ENCODE results near the gene SGTB. TPM values are rescaled to one million over a fixed set of nuclear protein-coding genes. Genes with fewer than 3 reads are reported as not detected.

SGTB gene
- total and polyA plus RNA-seq, 3 experiments from 2014 or later = 12.2 to 16.3 (median 14.9) TPM

- H3K4me1 ChIP-seq (ENCODE audit: insufficient read depth, low read length) = peaks cover 4% of the 10 kb centered on the region
- Mint-ChIP-seq H3K36me3 (peaks cover 0 to 12% (median 0%) of the 10 kb centered on the region in 3 donors), H3K27me3 (no peaks in the 10 kb centered on the region), H3K27ac (no peak overlapping the region), H3K4me3 (no peak overlapping the region), H3K4me1 (peaks cover 5 to 16% (median 6%) of the 10 kb centered on the region in 3 donors), H3K9me3 (no peaks in the 10 kb centered on the region)
- ChIA-PET POLR2A (no interaction called here), CTCF (interaction anchor here (1.6 to 1.8 kb wide), 3 partner anchors 17 to 162 kb away, joined by 4 to 6 read pairs (median 5); no protein-coding TSS in a partner anchor)
- no peaks in the 10 kb centered on the region for H3K27me3 ChIP-seq (ENCODE audit: insufficient read depth, low read length, poor library complexity, severe bottlenecking)
- no peak overlapping the region for H3K4me3 ChIP-seq (ENCODE audit: low read length)
- no peaks in the 10 kb centered on the region for H3K36me3 ChIP-seq (ENCODE audit: insufficient read depth, low read length)
- H3K9me3 ChIP-seq (ENCODE audit: low read length) = no peaks in the 10 kb centered on the region
- no peak for DNase-seq
- H3K27ac ChIP-seq (ENCODE audit: low read depth, low read length) = no peak overlapping the region
Measured at GRCh38 chr5:65762234-65762633, 40.3 kb upstream of the SGTB start.

GRCh38 chr5:65760504-65761275 lies 38.8 kb upstream of the SGTB start:
- H3K36me3 Mint-ChIP-seq = no peaks in the 10 kb centered on the region
- Histone ChIP-seq H3K4me1 (ENCODE audit: insufficient read depth, low read length) (peaks cover 4% of the 10 kb centered on the region), H3K27me3 (ENCODE audit: insufficient read depth, low read length, poor library complexity, severe bottlenecking) (no peaks in the 10 kb centered on the region), H3K36me3 (ENCODE audit: insufficient read depth, low read length) (no peaks in the 10 kb centered on the region), H3K4me3 (ENCODE audit: low read length) (no peak overlapping the region), H3K9me3 (ENCODE audit: low read length) (no peaks in the 10 kb centered on the region), H3K27ac (ENCODE audit: low read depth, low read length) (no peak overlapping the region)
- H3K27ac Mint-ChIP-seq = no peak overlapping the region
- no peaks in the 10 kb centered on the region for H3K9me3 Mint-ChIP-seq
- peaks cover 5 to 16% (median 6%) of the 10 kb centered on the region in 3 donors for H3K4me1 Mint-ChIP-seq
- H3K27me3 Mint-ChIP-seq = no peaks in the 10 kb centered on the region
- peak; percentile 13 to 74 (median 56) for DNase-seq
- H3K4me3 Mint-ChIP-seq = peak overlapping the region in 1 of 7 donors; percentile 0
- POLR2A ChIA-PET = no interaction called here
- CTCF ChIA-PET = interaction anchor here (1.2 to 1.8 kb wide), 8 partner anchors 16 to 411 kb away, joined by 3 to 6 read pairs (median 4); partner anchors contain the start of gene SREK1

- CTCF ChIA-PET = no interaction called here
- H3K4me1 Mint-ChIP-seq = peaks cover 5 to 16% (median 6%) of the 10 kb centered on the region in 3 donors
- H3K36me3 Mint-ChIP-seq = no peaks in the 10 kb centered on the region
- POLR2A ChIA-PET = no interaction called here
- DNase-seq = no peak
- H3K27me3 Mint-ChIP-seq = no peaks in the 10 kb centered on the region
- Histone ChIP-seq H3K27ac (ENCODE audit: low read depth, low read length) (no peak overlapping the region), H3K27me3 (ENCODE audit: insufficient read depth, low read length, poor library complexity, severe bottlenecking) (no peaks in the 10 kb centered on the region), H3K9me3 (ENCODE audit: low read length) (no peaks in the 10 kb centered on the region), H3K36me3 (ENCODE audit: insufficient read depth, low read length) (no peaks in the 10 kb centered on the region), H3K4me3 (ENCODE audit: low read length) (no peak overlapping the region), H3K4me1 (ENCODE audit: insufficient read depth, low read length) (peaks cover 4% of the 10 kb centered on the region)
- no peak overlapping the region for H3K27ac Mint-ChIP-seq
- no peak overlapping the region for H3K4me3 Mint-ChIP-seq
- no peaks in the 10 kb centered on the region for H3K9me3 Mint-ChIP-seq
Measured at GRCh38 chr5:65758546-65759144, 36.7 kb upstream of the SGTB start.

GRCh38 chr5:65753189-65753588 lies 31.3 kb upstream of the SGTB start:
- ChIA-PET CTCF (interaction anchor here (1.7 kb wide), 1 partner anchor 10 kb away, joined by 7 read pairs; no protein-coding TSS in a partner anchor), POLR2A (no interaction called here)
- H3K9me3 ChIP-seq (ENCODE audit: low read length) = no peaks in the 10 kb centered on the region
- Mint-ChIP-seq H3K9me3 (no peaks in the 10 kb centered on the region), H3K27ac (no peak overlapping the region), H3K4me3 (no peak overlapping the region), H3K27me3 (peaks cover 0 to 1% of the 10 kb centered on the region in 2 donors), H3K36me3 (no peaks in the 10 kb centered on the region), H3K4me1 (no peaks in the 10 kb centered on the region)
- no peaks in the 10 kb centered on the region for H3K4me1 ChIP-seq (ENCODE audit: insufficient read depth, low read length)
- no peaks in the 10 kb centered on the region for H3K36me3 ChIP-seq (ENCODE audit: insufficient read depth, low read length)
- H3K4me3 ChIP-seq (ENCODE audit: low read length) = no peak overlapping the region
- H3K27ac ChIP-seq (ENCODE audit: low read depth, low read length) = no peak overlapping the region
- DNase-seq = no peak
- no peaks in the 10 kb centered on the region for H3K27me3 ChIP-seq (ENCODE audit: insufficient read depth, low read length, poor library complexity, severe bottlenecking)

GRCh38 chr5:65750938-65751337 lies 29.0 kb upstream of the SGTB start:
- H3K4me3 Mint-ChIP-seq = no peak overlapping the region
- Histone ChIP-seq H3K27ac (ENCODE audit: low read depth, low read length) (no peak overlapping the region), H3K4me3 (ENCODE audit: low read length) (no peak overlapping the region), H3K4me1 (ENCODE audit: insufficient read depth, low read length) (no peaks in the 10 kb centered on the region), H3K27me3 (ENCODE audit: insufficient read depth, low read length, poor library complexity, severe bottlenecking) (no peaks in the 10 kb centered on the region), H3K36me3 (ENCODE audit: insufficient read depth, low read length) (no peaks in the 10 kb centered on the region), H3K9me3 (ENCODE audit: low read length) (no peaks in the 10 kb centered on the region)
- no peaks in the 10 kb centered on the region for H3K4me1 Mint-ChIP-seq
- DNase-seq = no peak
- peaks cover 0 to 4% (median 2%) of the 10 kb centered on the region in 3 donors for H3K36me3 Mint-ChIP-seq
- no peak overlapping the region for H3K27ac Mint-ChIP-seq
- POLR2A ChIA-PET = no interaction called here
- no peaks in the 10 kb centered on the region for H3K9me3 Mint-ChIP-seq
- peaks cover 0 to 1% of the 10 kb centered on the region in 2 donors for H3K27me3 Mint-ChIP-seq
- CTCF ChIA-PET = no interaction called here

GRCh38 chr5:65749956-65750355 lies 28.0 kb upstream of the SGTB start:
- peaks cover 0 to 1% of the 10 kb centered on the region in 2 donors for H3K27me3 Mint-ChIP-seq
- no peak overlapping the region for H3K4me3 Mint-ChIP-seq
- Histone ChIP-seq H3K27me3 (ENCODE audit: insufficient read depth, low read length, poor library complexity, severe bottlenecking) (no peaks in the 10 kb centered on the region), H3K36me3 (ENCODE audit: insufficient read depth, low read length) (no peaks in the 10 kb centered on the region), H3K4me1 (ENCODE audit: insufficient read depth, low read length) (no peaks in the 10 kb centered on the region), H3K4me3 (ENCODE audit: low read length) (no peak overlapping the region), H3K27ac (ENCODE audit: low read depth, low read length) (no peak overlapping the region), H3K9me3 (ENCODE audit: low read length) (no peaks in the 10 kb centered on the region)
- no peaks in the 10 kb centered on the region for H3K4me1 Mint-ChIP-seq
- no peaks in the 10 kb centered on the region for H3K9me3 Mint-ChIP-seq
- CTCF ChIA-PET = no interaction called here
- peaks cover 0 to 4% (median 4%) of the 10 kb centered on the region in 3 donors for H3K36me3 Mint-ChIP-seq
- DNase-seq = no peak
- POLR2A ChIA-PET = no interaction called here
- no peak overlapping the region for H3K27ac Mint-ChIP-seq

GRCh38 chr5:65749221-65749844 lies 27.4 kb upstream of the SGTB start:
- Mint-ChIP-seq H3K27me3 (peaks cover 0 to 1% of the 10 kb centered on the region in 2 donors), H3K36me3 (peaks cover 0 to 4% (median 4%) of the 10 kb centered on the region in 3 donors)
- POLR2A ChIA-PET = no interaction called here

More at GRCh38 chr5:65749221-65749844, 27.4 kb upstream of the SGTB start:
- Histone ChIP-seq H3K9me3 (ENCODE audit: low read length) (no peaks in the 10 kb centered on the region), H3K36me3 (ENCODE audit: insufficient read depth, low read length) (no peaks in the 10 kb centered on the region), H3K4me1 (ENCODE audit: insufficient read depth, low read length) (no peaks in the 10 kb centered on the region), H3K27ac (ENCODE audit: low read depth, low read length) (no peak overlapping the region), H3K27me3 (ENCODE audit: insufficient read depth, low read length, poor library complexity, severe bottlenecking) (no peaks in the 10 kb centered on the region), H3K4me3 (ENCODE audit: low read length) (no peak overlapping the region)
- Mint-ChIP-seq H3K4me1 (no peaks in the 10 kb centered on the region), H3K27ac (no peak overlapping the region), H3K9me3 (no peaks in the 10 kb centered on the region), H3K4me3 (no peak overlapping the region)
- no peak for DNase-seq
- CTCF ChIA-PET = no interaction called here

All from CD8-positive, alpha-beta memory T cell (primary cell).